COR-L47 (cell line): ENCODE results near the gene SLC29A1.

ENCODE experiments used
- DNase-seq: peaks from one replicate; lab custom pipeline; 2025; lab: John Stamatoyannopoulos, UW

Gene SLC29A1

GRCh38 chr6:44268095-44268628 lies 44.8 kb downstream of the SLC29A1 start:
- peak; percentile 63 for DNase-seq

GRCh38 chr6:44269178-44269920 lies 46.0 kb downstream of the SLC29A1 start:
- DNase-seq = no peak

- peak; percentile 19 for DNase-seq
These were observed 46.6 kb downstream of the SLC29A1 start, which contains the start of gene TMEM151B for GRCh38 chr6:44269921-44270525. Gene TMEM151B (plus strand): TSS chr6:44270450. CDS start chr6:44270743, 293 bp downstream.

GRCh38 chr6:44270526-44271405 lies 47.4 kb downstream of the SLC29A1 start:
- peak; percentile 46 for DNase-seq

GRCh38 chr6:44271406-44271723 lies 48.0 kb downstream of the SLC29A1 start:
- no peak for DNase-seq

GRCh38 chr6:44271914-44272313 lies 48.5 kb downstream of the SLC29A1 start:
- no peak for DNase-seq

GRCh38 chr6:44272529-44272928 lies 49.1 kb downstream of the SLC29A1 start:
- DNase-seq = no peak

GRCh38 chr6:44272999-44273566 lies 49.7 kb downstream of the SLC29A1 start:
- DNase-seq = no peak

GRCh38 chr6:44273617-44274016 lies 50.2 kb downstream of the SLC29A1 start:
- no peak for DNase-seq

GRCh38 chr6:44275271-44275748 lies 51.9 kb downstream of the SLC29A1 start:
- DNase-seq = no peak

GRCh38 chr6:44275749-44276648 lies 52.6 kb downstream of the SLC29A1 start:
- DNase-seq = no peak

GRCh38 chr6:44276667-44277640 lies 53.6 kb downstream of the SLC29A1 start:
- no peak for DNase-seq

- no peak for DNase-seq
These were observed 54.4 kb downstream of the SLC29A1 start for GRCh38 chr6:44277763-44278162.

- DNase-seq = no peak
These were observed 54.9 kb downstream of the SLC29A1 start for GRCh38 chr6:44278315-44278714.

GRCh38 chr6:44278774-44279697 lies 55.6 kb downstream of the SLC29A1 start:
- DNase-seq = no peak
